Fibroblast of villous mesenchyme (primary cell): ENCODE measurements around the gene COMMD3. TPM values are rescaled to one million over a fixed set of nuclear protein-coding genes. Genes with fewer than 3 reads are reported as not detected.

Experiments
- DNase-seq: peaks from one replicate; pipeline ENCODE4 v3.0.0-alpha.2; 2010; ENCODE audit warnings: low read depth
- H3K4me3 ChIP-seq: 2 replicates; pipeline ENCODE4 v1.5.1; 2011; ENCODE audit warnings: low read depth, mild to moderate bottlenecking, low read length
- small RNA-seq: library from RNA; depleted of rRNA; stranded (forward); fragments of <200 nt; gene quantifications from one replicate; pipeline ENCODE3, GENCODE V24; 2012
- total RNA-seq: library from RNA; depleted of rRNA; stranded (reverse); fragments of >200 nt; gene quantifications from 2 replicates; pipeline ENCODE4 v1.2.3, GENCODE V29; 2012
- TF ChIP-seq, protein P1 (sequence below): IDR thresholded peaks from 2 replicates; pipeline ENCODE4 v1.5.1; 2012; ENCODE audit warnings: low read depth, mild to moderate bottlenecking, low read length; ENCODE audit not compliant: insufficient read depth

Gene COMMD3
- total RNA-seq, 1 donor, result 38.4 TPM

DNA sequence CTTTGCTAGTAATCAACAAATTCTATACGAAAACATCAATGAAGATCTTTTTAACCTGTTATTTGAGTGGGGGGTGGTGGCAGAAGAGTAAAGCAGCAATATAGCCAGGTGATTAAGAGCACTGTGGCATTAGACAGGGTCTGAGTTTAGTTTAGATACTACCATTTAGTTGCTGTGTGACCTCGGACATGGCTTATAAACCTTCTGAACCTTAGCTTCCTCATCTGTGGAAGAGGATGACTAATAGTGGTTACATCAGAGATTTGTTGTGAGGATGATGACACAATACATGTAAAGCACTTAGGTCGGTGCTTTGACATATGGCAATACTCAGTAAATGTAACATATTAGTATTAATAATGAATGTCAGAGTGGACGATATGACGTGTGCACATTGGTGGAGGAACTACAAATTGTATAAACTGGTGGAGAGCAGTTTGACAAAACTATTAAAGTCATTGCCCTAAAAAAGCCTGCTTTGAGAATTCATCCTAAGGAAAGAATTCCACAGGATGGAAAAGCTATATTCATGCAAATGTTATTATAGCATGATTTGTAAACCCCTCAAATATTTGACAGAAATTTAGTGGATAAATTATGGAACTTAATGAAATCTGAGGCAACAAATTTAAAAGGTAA, 53.4 kb downstream of the COMMD3 start:
- peak; percentile 46 for DNase-seq
- TF ChIP-seq, protein P1, sequence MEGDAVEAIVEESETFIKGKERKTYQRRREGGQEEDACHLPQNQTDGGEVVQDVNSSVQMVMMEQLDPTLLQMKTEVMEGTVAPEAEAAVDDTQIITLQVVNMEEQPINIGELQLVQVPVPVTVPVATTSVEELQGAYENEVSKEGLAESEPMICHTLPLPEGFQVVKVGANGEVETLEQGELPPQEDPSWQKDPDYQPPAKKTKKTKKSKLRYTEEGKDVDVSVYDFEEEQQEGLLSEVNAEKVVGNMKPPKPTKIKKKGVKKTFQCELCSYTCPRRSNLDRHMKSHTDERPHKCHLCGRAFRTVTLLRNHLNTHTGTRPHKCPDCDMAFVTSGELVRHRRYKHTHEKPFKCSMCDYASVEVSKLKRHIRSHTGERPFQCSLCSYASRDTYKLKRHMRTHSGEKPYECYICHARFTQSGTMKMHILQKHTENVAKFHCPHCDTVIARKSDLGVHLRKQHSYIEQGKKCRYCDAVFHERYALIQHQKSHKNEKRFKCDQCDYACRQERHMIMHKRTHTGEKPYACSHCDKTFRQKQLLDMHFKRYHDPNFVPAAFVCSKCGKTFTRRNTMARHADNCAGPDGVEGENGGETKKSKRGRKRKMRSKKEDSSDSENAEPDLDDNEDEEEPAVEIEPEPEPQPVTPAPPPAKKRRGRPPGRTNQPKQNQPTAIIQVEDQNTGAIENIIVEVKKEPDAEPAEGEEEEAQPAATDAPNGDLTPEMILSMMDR, result no peak
- no peak overlapping the region for H3K4me3 ChIP-seq

Small RNA genes lying within 50 kb of the gene (small RNA-seq; reads per million reads assigned to genes)
- not detected for gene AL158211.3

Other genes starting within 250 kb of the COMMD3 start
- not detected in 2 replicates for gene EBLN1, start 98.4 kb upstream of the COMMD3 start, total RNA-seq
- 43.2 and 49.0 TPM in 2 replicates for gene BMI1, start 4.7 kb downstream of the COMMD3 start, total RNA-seq
- not detected in 2 replicates for gene SPAG6, start 29.1 kb downstream of the COMMD3 start, total RNA-seq